PFSK-1 (cell line): Measurements from ENCODE around the gene STRN4.

Experiments used
- POLR2AphosphoS5 ChIP-seq: IDR thresholded peaks from 2 replicates; pipeline ENCODE4 v1.6.1; 2012; ENCODE audit warnings: low read depth, mild to moderate bottlenecking, control low read depth, low read length, moderate library complexity
- SIN3A ChIP-seq: IDR thresholded peaks from 2 replicates; pipeline ENCODE4 v1.6.1; 2012; ENCODE audit warnings: mild to moderate bottlenecking, low read length, moderate library complexity, borderline replicate concordance; ENCODE audit not compliant: insufficient read depth
- TAF1 ChIP-seq: IDR thresholded peaks from 2 replicates; pipeline ENCODE4 v1.6.1; 2012; ENCODE audit warnings: low read length, control low read depth, borderline replicate concordance; ENCODE audit not compliant: insufficient read depth
- TF ChIP-seq, protein P1 (sequence below), 2 experiments: IDR thresholded peaks; 2 replicates each; pipeline versions ENCODE4 v1.6.1 to v1.8.0; 2011 to 2012; ENCODE audit warnings: low read depth in 2 of 2, low read length in 2 of 2, control low read depth in 1 of 2, inconsistent platforms in 1 of 2, mild to moderate bottlenecking in 1 of 2, moderate library complexity in 1 of 2; ENCODE audit not compliant: insufficient read depth in 1 of 2

GRCh38 chr19:46766569-46767317, 20.5 kb upstream of the STRN4 start:
- TF ChIP-seq POLR2AphosphoS5 (no peak), SIN3A (no peak), TAF1 (no peak)
- TF ChIP-seq, protein P1, sequence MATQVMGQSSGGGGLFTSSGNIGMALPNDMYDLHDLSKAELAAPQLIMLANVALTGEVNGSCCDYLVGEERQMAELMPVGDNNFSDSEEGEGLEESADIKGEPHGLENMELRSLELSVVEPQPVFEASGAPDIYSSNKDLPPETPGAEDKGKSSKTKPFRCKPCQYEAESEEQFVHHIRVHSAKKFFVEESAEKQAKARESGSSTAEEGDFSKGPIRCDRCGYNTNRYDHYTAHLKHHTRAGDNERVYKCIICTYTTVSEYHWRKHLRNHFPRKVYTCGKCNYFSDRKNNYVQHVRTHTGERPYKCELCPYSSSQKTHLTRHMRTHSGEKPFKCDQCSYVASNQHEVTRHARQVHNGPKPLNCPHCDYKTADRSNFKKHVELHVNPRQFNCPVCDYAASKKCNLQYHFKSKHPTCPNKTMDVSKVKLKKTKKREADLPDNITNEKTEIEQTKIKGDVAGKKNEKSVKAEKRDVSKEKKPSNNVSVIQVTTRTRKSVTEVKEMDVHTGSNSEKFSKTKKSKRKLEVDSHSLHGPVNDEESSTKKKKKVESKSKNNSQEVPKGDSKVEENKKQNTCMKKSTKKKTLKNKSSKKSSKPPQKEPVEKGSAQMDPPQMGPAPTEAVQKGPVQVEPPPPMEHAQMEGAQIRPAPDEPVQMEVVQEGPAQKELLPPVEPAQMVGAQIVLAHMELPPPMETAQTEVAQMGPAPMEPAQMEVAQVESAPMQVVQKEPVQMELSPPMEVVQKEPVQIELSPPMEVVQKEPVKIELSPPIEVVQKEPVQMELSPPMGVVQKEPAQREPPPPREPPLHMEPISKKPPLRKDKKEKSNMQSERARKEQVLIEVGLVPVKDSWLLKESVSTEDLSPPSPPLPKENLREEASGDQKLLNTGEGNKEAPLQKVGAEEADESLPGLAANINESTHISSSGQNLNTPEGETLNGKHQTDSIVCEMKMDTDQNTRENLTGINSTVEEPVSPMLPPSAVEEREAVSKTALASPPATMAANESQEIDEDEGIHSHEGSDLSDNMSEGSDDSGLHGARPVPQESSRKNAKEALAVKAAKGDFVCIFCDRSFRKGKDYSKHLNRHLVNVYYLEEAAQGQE (IDR thresholded peaks at IDR 0.05; ENCODE audit: insufficient read depth in 1 of 2, low read depth in 2 of 2, low read length in 2 of 2): no peak
